Measurements from ENCODE around the gene DIS3L2.

Gene DIS3L2

DNA sequence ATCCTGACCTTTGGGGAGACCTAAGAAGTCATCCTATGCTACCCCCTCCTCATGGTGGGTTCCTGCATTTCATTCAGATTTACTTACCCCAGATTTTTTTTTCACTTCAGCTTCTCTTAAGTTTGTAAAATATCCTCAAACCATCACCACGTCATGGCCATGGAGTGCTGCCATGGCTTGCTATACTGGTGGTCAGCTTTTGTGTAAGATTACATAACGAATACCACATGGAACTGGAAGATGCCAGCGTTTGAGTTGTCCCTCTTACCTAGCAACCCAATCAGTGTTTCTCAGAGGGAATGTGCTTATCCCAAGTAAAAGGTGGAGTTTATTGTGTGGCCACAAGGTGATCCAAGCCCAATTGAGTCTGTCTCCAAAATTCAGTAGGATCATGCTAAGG lies 268.4 kb downstream of the DIS3L2 start:
- TF ChIP-seq, protein P1, sequence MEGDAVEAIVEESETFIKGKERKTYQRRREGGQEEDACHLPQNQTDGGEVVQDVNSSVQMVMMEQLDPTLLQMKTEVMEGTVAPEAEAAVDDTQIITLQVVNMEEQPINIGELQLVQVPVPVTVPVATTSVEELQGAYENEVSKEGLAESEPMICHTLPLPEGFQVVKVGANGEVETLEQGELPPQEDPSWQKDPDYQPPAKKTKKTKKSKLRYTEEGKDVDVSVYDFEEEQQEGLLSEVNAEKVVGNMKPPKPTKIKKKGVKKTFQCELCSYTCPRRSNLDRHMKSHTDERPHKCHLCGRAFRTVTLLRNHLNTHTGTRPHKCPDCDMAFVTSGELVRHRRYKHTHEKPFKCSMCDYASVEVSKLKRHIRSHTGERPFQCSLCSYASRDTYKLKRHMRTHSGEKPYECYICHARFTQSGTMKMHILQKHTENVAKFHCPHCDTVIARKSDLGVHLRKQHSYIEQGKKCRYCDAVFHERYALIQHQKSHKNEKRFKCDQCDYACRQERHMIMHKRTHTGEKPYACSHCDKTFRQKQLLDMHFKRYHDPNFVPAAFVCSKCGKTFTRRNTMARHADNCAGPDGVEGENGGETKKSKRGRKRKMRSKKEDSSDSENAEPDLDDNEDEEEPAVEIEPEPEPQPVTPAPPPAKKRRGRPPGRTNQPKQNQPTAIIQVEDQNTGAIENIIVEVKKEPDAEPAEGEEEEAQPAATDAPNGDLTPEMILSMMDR (conservative IDR thresholded peaks at IDR 0.05; ENCODE audit: low read length), result no peak
- no peak for TF ChIP-seq EZH2phosphoT487 (IDR thresholded peaks at IDR 0.05; ENCODE audit: borderline replicate concordance)
- Histone ChIP-seq H3K36me3 (ENCODE audit: insufficient read depth, low read length) (no peaks in the 10 kb centered on the region), H3K79me2 (ENCODE audit: insufficient read depth, low read length) (no peaks in the 10 kb centered on the region), H3K27me3 (ENCODE audit: insufficient read depth, low read length, poor library complexity, severe bottlenecking) (no peaks in the 10 kb centered on the region), H3K9me3 (ENCODE audit: insufficient read depth, low read depth, low read length) (no peaks in the 10 kb centered on the region), H3F3A (ENCODE audit: low read depth) (no peaks in the 10 kb centered on the region), H3K9me2 (replicated peaks; ENCODE audit: low read depth, low read length) (no peaks in the 10 kb centered on the region), H4K20me1 (ENCODE audit: insufficient read depth, low read length, poor library complexity, severe bottlenecking) (no peaks in the 10 kb centered on the region), H3K4me2 (ENCODE audit: low read depth, low read length, poor library complexity, severe bottlenecking) (no peak overlapping the region), H3K4me3 (ENCODE audit: low read length, poor library complexity, severe bottlenecking) (no peak overlapping the region), H3K4me1 (ENCODE audit: insufficient read depth, low read length, poor library complexity, severe bottlenecking) (peaks cover 18% of the 10 kb centered on the region), H2AFZ (ENCODE audit: low read length) (no peak overlapping the region), H3K9ac (ENCODE audit: low read depth, low read length, poor library complexity, severe bottlenecking) (no peak overlapping the region)

DNA sequence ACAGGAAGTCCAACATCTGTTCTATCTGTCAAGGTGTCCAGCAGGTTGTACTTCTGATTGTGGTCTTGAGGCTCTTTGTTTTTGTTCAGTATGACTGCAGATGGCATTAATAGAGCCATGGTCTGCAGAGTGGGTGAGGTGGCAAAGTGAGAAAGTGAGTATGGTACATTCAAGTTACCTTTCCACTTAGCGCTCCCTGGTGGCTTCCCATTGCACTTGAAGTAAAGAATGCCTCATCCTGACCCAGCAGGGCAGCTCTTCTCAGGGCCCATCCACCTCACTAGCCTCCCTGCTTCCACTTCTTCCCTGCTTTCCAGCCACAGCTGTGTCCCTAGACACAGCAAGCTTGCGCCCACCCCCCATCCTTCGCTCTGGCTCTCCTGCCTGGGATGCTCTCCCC lies 269.0 kb downstream of the DIS3L2 start:
- no peaks in the 10 kb centered on the region for H3K79me2 ChIP-seq (ENCODE audit: insufficient read depth, low read length)
- H3F3A ChIP-seq (ENCODE audit: low read depth), result no peaks in the 10 kb centered on the region
- no peaks in the 10 kb centered on the region for H3K9me2 ChIP-seq (replicated peaks; ENCODE audit: low read depth, low read length)
- H3K36me3 ChIP-seq (ENCODE audit: insufficient read depth, low read length), result no peaks in the 10 kb centered on the region
- H3K4me1 ChIP-seq (ENCODE audit: insufficient read depth, low read length, poor library complexity, severe bottlenecking), result peaks cover 18% of the 10 kb centered on the region
- TF ChIP-seq EZH2phosphoT487 (IDR thresholded peaks at IDR 0.05; ENCODE audit: borderline replicate concordance), result no peak
- TF ChIP-seq, protein P1 (conservative IDR thresholded peaks at IDR 0.05; ENCODE audit: low read length), result peak; percentile 69
- no peaks in the 10 kb centered on the region for H4K20me1 ChIP-seq (ENCODE audit: insufficient read depth, low read length, poor library complexity, severe bottlenecking)
- no peak overlapping the region for H3K4me3 ChIP-seq (ENCODE audit: low read length, poor library complexity, severe bottlenecking)
- H3K4me2 ChIP-seq (ENCODE audit: low read depth, low read length, poor library complexity, severe bottlenecking), result no peak overlapping the region
- no peak overlapping the region for H2AFZ ChIP-seq (ENCODE audit: low read length)
- H3K9me3 ChIP-seq (ENCODE audit: insufficient read depth, low read depth, low read length), result no peaks in the 10 kb centered on the region
- H3K27me3 ChIP-seq (ENCODE audit: insufficient read depth, low read length, poor library complexity, severe bottlenecking), result no peaks in the 10 kb centered on the region
- no peak overlapping the region for H3K9ac ChIP-seq (ENCODE audit: low read depth, low read length, poor library complexity, severe bottlenecking)

DNA sequence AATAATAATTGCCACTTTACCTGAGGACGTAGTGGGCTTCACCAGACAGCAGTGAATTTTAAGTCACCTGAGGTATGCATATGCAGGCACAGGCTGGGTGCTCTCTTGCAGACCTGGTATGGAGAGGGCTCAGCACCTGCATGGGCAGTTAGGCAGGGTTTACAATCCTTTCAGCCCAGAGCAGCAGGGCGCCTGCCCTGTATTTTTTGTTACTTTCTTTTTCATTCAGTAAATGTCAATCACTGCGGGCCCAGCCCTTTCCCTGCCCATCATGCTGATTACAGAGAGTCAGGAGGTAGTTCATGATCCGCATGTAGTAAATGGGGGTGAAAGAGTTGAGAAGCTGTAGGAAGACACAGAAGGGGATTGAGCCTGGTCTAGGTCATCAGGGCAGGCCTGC lies 270.0 kb downstream of the DIS3L2 start:
- no peaks in the 10 kb centered on the region for H4K20me1 ChIP-seq (ENCODE audit: insufficient read depth, low read length, poor library complexity, severe bottlenecking)
- H3K9me2 ChIP-seq (replicated peaks; ENCODE audit: low read depth, low read length), result no peaks in the 10 kb centered on the region
- no peaks in the 10 kb centered on the region for H3F3A ChIP-seq (ENCODE audit: low read depth)
- no peaks in the 10 kb centered on the region for H3K9me3 ChIP-seq (ENCODE audit: insufficient read depth, low read depth, low read length)
- H2AFZ ChIP-seq (ENCODE audit: low read length), result no peak overlapping the region
- H3K27me3 ChIP-seq (ENCODE audit: insufficient read depth, low read length, poor library complexity, severe bottlenecking), result no peaks in the 10 kb centered on the region
- H3K36me3 ChIP-seq (ENCODE audit: insufficient read depth, low read length), result no peaks in the 10 kb centered on the region
- TF ChIP-seq, protein P1 (conservative IDR thresholded peaks at IDR 0.05; ENCODE audit: low read length), result no peak
- TF ChIP-seq EZH2phosphoT487 (IDR thresholded peaks at IDR 0.05; ENCODE audit: borderline replicate concordance), result no peak
- peaks cover 27% of the 10 kb centered on the region for H3K4me1 ChIP-seq (ENCODE audit: insufficient read depth, low read length, poor library complexity, severe bottlenecking)
- no peak overlapping the region for H3K4me2 ChIP-seq (ENCODE audit: low read depth, low read length, poor library complexity, severe bottlenecking)
- H3K9ac ChIP-seq (ENCODE audit: low read depth, low read length, poor library complexity, severe bottlenecking), result peak overlapping the region; percentile 25
- H3K79me2 ChIP-seq (ENCODE audit: insufficient read depth, low read length), result no peaks in the 10 kb centered on the region
- H3K4me3 ChIP-seq (ENCODE audit: low read length, poor library complexity, severe bottlenecking), result no peak overlapping the region
